ENCODE data around the gene UBN1.

The UBN1 gene

DNA sequence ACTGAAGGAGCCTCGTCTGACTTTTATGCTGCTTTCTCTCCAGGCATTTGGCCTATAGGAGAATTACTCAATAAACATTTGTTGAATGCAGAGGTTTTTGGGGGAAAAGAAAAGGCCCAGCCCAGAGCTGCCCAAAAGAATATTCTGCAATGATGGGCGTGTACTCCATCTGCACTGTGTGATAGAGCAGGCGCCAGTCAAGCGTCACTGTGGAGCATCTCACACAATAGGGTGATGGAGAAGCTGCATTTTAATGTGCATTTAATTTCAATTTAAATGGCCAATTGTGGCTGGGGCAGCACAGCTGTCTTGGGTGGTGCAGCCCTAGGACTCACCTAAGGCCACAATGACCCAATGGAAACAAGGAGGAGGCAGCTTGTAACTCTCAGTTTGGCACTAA is 20.8 kb upstream of the UBN1 start:
- H3K79me2 ChIP-seq (ENCODE audit: insufficient read depth, low read length) = no peaks in the 10 kb centered on the region
- no peaks in the 10 kb centered on the region for H3K9me3 ChIP-seq (ENCODE audit: insufficient read depth, low read length, severe bottlenecking)
- H4K20me1 ChIP-seq (ENCODE audit: insufficient read depth, low read length) = peaks cover 6% of the 10 kb centered on the region; the same call in 1 of the 2 replicates
- H3K4me2 ChIP-seq (ENCODE audit: insufficient read depth, low read length) = no peak overlapping the region
- H3K27ac ChIP-seq (ENCODE audit: low read length) = no peak overlapping the region
- no peak overlapping the region for H3K9ac ChIP-seq (ENCODE audit: low read depth, low read length)
- no peak overlapping the region for H3K4me3 ChIP-seq (ENCODE audit: low read depth in 1 of 2, low read length in 2 of 2)
- H3K27me3 ChIP-seq (ENCODE audit: insufficient read depth, low read length, poor library complexity) = no peaks in the 10 kb centered on the region
- H3K36me3 ChIP-seq (ENCODE audit: insufficient read depth, low read length) = peaks cover 86% of the 10 kb centered on the region
- TF ChIP-seq CTCF (IDR thresholded peaks at IDR 0.05; ENCODE audit: borderline replicate concordance, extremely low read depth, low read length, poor library complexity, severe bottlenecking) = no peak
- no peak for TF ChIP-seq EZH2 (IDR thresholded peaks at IDR 0.05; ENCODE audit: borderline replicate concordance, low read depth, low read length, severe bottlenecking)
- H2AFZ ChIP-seq (ENCODE audit: low read depth, low read length) = no peak overlapping the region
- H3K4me1 ChIP-seq (ENCODE audit: insufficient read depth, low read length) = no peaks in the 10 kb centered on the region
- no peak for DNase-seq
- no peak for ATAC-seq (ENCODE audit: insufficient read depth, low read depth)

DNA sequence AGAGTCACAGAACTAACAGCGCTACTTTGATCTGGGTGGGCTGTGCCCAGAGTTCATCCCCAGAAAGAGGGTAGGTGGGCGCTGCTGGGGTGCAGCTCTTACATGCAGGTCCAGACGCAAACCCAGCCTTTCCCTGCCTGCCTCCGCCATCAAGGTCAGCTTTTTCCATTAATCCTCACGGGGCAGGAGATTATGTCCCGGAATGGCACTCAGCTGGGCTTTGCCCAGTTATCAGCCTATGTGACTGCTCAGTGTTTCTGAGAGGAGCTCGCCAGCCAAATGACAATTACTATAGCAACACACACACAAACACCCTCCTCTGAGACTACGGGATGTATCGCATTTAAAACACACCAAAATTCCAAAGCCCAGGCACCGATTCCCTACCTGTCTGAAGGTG is 20.3 kb upstream of the UBN1 start:
- Histone ChIP-seq H3K36me3 (ENCODE audit: insufficient read depth, low read length) (peaks cover 86% of the 10 kb centered on the region), H3K9ac (ENCODE audit: low read depth, low read length) (no peak overlapping the region), H3K27me3 (ENCODE audit: insufficient read depth, low read length, poor library complexity) (no peaks in the 10 kb centered on the region), H3K27ac (ENCODE audit: low read length) (no peak overlapping the region), H3K4me3 (ENCODE audit: low read depth in 1 of 2, low read length in 2 of 2) (no peak overlapping the region), H4K20me1 (ENCODE audit: insufficient read depth, low read length) (peaks cover 3% of the 10 kb centered on the region; the same call in 1 of the 2 replicates), H2AFZ (ENCODE audit: low read depth, low read length) (no peak overlapping the region), H3K4me2 (ENCODE audit: insufficient read depth, low read length) (no peak overlapping the region), H3K9me3 (ENCODE audit: insufficient read depth, low read length, severe bottlenecking) (no peaks in the 10 kb centered on the region), H3K4me1 (ENCODE audit: insufficient read depth, low read length) (no peaks in the 10 kb centered on the region), H3K79me2 (ENCODE audit: insufficient read depth, low read length) (no peaks in the 10 kb centered on the region)
- no peak for ATAC-seq (ENCODE audit: insufficient read depth, low read depth)
- no peak for DNase-seq
- TF ChIP-seq EZH2 (IDR thresholded peaks at IDR 0.05; ENCODE audit: borderline replicate concordance, low read depth, low read length, severe bottlenecking) (no peak), CTCF (IDR thresholded peaks at IDR 0.05; ENCODE audit: borderline replicate concordance, extremely low read depth, low read length, poor library complexity, severe bottlenecking) (no peak)

- 0 out of 2 replicates have a peak, but pooled peaks cover 2% of the 10 kb centered on the region for H3K79me2 ChIP-seq (ENCODE audit: insufficient read depth, low read length)
- ATAC-seq (ENCODE audit: insufficient read depth, low read depth) = no peak
- H3K36me3 ChIP-seq (ENCODE audit: insufficient read depth, low read length) = peaks cover 85% of the 10 kb centered on the region
- H3K4me1 ChIP-seq (ENCODE audit: insufficient read depth, low read length) = no peaks in the 10 kb centered on the region
- no peak overlapping the region for H3K4me3 ChIP-seq (ENCODE audit: low read depth in 1 of 2, low read length in 2 of 2)
- H4K20me1 ChIP-seq (ENCODE audit: insufficient read depth, low read length) = peaks cover 8% of the 10 kb centered on the region; the same call in 1 of the 2 replicates
- no peak overlapping the region for H3K4me2 ChIP-seq (ENCODE audit: insufficient read depth, low read length)
- H3K9ac ChIP-seq (ENCODE audit: low read depth, low read length) = no peak overlapping the region
- H2AFZ ChIP-seq (ENCODE audit: low read depth, low read length) = no peak overlapping the region
- no peak for DNase-seq
- no peak for TF ChIP-seq EZH2 (IDR thresholded peaks at IDR 0.05; ENCODE audit: borderline replicate concordance, low read depth, low read length, severe bottlenecking)
- TF ChIP-seq CTCF (IDR thresholded peaks at IDR 0.05; ENCODE audit: borderline replicate concordance, extremely low read depth, low read length, poor library complexity, severe bottlenecking) = no peak
- no peaks in the 10 kb centered on the region for H3K27me3 ChIP-seq (ENCODE audit: insufficient read depth, low read length, poor library complexity)
- no peaks in the 10 kb centered on the region for H3K9me3 ChIP-seq (ENCODE audit: insufficient read depth, low read length, severe bottlenecking)
- no peak overlapping the region for H3K27ac ChIP-seq (ENCODE audit: low read length)
Observed at GRCh38 chr16:4828567-4829321, 18.5 kb upstream of the UBN1 start.

Data from DND-41 (cell line).